ENCODE results near the gene TM9SF2.

Gene TM9SF2

DNA sequence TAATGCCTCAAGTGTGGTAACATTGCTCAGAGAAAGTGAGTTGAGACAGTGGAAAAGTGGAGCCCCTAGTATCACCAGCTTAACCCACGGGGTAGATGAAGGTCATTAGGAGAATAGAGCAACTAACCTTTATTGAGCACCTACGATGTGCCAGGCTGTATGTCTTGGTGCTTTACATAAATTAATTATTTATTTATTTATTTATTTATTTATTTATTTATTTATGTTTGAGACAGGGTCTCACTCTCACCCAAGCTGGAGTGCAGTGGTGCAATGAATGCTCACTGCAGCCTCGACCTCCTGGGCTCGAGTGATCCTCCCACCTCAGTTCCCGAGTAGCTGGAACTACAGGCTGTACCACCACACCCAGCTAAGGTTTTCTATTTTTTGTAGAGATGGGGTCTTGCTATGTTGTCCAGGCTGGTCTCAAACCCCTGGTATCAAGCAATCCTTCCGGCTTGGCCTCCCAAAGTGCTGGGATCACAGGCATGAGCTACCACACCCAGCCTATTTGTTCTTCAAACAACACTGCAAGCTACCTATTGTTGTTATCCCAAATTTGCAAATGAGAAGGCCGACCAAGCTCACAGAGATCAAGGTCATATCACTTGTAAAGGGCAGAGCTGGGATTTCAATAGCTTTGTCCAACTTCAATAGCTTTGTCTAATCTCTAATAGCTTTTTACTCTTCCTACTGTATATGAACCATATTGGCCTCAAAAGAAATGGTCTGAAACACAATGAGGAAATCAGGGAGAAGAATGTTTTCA, 79.4 kb downstream of the TM9SF2 start:
- DNase-seq, result no peak

DNA sequence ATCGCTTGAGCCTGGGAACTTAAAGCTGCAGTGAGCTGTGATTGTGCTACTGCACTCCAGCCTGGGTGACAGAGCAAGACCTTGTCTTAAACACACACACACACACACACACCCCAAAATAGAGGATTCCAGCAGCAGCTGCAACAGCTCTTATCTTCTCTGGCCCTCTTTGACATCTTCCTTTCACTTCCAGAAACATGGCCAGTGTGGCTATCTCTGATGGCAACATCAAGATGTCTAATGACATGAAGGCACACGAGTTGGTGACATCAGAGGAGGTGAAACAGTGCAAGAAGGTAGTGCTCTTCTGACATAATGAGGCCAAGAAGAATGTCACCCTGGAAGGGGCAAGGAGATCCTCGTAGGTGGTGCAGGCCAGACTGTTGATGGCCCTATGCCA, 81.2 kb downstream of the TM9SF2 start:
- no peak for DNase-seq

DNA sequence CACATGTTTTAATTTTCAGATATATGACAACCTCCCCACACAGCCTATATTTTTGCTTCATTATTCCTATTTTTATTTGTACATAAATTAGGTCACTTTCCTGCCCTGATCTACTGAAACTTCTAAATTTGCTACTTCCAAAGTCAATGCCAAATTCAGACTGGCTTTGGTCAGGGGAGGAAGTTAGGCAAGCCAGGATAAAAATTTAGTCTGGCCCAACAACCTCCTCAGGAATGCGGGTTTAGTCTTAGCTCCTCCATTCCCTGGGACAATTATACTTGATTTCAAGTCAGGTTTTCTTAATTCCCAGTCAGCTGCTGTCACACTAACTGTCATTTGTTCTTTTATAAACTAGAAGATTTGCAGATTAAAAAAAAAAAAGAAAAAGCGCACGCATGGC, 84.3 kb downstream of the TM9SF2 start:
- no peak for DNase-seq

DNA sequence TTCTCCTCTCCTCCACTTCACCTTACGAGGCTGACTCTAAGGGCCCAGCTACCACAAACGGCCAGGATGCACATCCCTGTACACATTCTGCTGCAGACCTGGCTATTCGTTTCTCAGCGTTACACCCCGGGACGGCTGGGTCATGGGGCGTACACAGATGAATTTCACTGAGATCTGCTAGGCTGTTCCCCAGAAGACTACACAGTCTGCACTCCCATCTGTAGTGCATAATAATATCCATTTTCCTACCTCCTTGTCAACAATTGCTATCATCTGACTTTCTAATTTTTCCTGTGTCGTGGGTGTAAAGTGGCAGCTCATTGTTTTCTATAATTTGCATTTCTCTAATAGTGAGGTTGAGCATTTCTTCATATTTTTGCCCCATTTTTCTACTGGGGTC, 85.7 kb downstream of the TM9SF2 start:
- no peak for DNase-seq

DNA sequence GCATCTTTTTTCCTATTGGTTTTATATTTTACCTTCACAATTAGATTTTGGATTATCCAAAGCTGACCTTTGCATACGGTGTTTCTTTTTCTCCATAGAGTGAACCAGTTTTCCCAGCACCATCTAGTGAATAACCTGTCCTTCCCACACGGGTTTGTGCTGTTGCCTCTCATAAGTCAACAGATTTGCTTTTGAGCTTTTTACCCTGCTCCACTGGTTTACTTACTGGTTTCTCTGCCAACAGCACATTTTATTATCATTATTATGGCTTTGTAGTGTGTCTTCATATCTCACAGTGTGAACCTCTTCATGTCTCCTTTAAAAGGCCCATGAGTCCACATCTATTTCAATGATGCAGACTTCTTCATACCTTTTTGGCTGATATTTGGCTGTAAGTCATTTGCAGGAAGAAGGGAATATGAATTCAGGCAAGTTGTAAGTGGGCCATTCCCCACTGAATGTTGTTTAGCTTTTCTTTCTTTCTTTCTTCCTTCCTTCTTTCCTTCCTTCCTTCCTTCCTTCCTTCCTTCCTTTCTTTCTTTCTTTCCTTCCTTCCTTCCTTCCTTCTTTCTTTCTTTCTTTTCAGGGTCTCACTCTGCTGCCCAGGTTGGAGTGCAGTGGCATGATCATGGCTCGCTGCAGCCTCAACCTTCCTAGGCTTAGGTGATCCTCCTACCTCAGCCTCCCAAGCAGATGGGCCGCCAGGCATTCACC, 86.8 kb downstream of the TM9SF2 start:
- no peak for DNase-seq

DNA sequence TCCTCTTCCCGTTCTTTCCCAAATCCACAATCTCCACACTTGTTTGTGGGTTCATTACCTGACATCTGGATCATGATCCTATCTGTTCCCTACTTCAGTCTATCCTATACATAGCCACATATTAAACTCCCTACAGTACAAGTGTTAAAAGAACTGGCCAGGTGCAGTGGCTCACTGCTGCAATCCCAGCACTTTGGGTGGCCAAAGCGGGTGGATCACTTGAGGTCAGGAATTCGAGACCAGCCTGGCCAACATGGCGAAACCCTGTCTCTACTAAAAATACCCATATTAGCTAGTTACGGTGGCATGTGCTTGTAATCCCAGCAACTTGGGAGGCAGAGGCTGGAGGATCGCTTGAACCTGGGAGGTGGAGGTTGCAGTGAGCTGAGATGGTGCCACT, 88.3 kb downstream of the TM9SF2 start:
- no peak for DNase-seq

DNA sequence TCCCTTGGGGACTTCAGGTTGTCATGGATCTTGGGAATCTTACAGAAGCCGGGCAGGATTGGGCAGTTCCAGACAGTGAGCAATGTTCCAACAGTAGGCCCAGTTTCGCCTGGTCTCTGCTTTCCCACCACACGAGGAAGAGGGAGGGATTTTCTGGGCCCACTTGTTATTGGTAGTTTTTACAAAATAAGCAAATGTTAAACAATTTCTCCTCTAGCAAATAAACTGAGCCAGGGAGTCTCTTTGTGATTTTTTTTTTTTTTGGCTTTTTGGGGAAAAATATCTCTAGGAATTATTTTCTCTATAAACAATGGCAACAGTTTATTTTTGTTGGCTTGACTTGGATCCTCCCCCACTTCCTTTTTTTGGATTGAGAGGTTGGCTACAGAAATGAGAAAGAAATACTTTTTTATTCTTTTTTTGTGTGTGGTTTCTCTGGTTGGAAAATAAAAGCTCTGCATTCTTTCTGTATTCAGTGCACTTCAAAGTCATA, 89.3 kb downstream of the TM9SF2 start:
- DNase-seq, result no peak

DNA sequence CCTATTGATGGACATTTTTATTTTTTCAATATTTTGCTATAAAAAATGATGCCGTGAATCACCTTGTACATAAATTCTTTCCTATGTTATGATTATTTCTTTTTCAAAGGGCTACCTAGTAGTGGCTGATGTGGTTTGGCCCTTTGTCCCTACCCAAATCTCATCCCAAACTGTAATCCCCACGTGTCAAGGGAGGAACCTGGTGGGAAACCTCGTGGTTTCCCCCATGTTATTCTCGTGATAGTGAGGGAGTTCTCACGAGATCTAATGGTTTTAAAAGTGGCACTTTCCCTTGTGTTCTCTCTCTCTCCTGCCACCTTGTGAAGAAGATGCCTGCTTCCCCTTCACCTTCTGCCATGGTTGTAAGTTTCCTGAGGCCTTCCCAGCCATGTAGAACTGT, 94.9 kb downstream of the TM9SF2 start:
- DNase-seq, result no peak

DNA sequence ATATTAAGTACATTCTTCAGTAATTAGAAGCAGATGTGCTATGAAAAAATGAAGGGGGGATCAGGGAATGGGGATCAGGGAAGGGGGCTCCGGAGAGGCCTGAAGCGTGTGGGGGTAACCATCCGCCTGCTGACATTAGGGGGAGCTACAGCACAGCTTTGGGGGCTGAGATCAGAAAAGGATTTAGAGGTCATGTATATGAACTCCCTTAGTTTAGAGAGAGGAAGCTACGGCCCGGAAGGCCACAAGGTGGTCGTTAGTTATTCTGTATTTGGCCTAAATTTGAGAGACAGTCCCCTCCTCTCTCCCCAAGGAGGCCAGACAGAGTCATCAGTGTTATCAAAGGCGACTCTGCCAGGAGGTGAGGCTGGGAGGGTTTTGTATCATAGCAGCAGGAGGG, 99.0 kb downstream of the TM9SF2 start:
- no peak for DNase-seq

DNA sequence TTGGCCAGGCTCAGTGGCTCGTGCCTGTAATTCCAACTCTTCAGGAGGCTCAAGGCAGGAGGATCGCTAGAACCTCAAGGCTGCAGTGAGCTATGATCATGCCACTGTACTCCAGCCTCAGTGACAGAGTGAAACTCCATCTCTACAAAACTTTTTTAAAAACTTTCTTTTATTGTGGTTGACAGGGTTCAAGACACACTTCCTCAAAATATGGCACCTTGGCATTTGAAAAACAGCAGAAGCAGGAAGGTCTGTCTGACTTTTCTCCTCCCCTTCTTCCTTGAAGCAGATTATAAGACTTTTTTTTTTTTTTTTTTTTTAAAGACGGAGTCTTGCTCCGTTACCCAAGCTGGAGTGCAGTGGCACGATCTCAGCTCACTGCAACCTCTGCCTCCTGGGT, 100.3 kb downstream of the TM9SF2 start:
- DNase-seq, result no peak

DNA sequence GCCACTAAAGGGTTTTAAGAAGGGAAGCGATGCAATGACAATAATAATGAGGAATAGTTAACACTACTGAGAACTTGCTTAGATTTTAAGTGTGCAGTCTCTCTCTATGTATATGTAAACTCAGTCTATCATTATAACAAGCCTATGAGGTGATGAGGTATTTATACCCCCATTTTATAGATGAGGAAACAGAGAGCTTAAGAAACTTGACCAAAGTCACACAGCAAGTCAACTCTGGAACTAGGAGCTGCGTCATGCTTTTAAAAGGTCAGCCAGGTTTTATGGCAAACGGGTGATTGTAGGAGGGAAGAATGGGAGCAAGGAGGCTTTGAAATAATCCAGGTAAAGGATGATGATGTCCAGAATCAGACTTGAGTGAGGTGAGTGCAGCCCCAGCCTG, 103.4 kb downstream of the TM9SF2 start:
- no peak for DNase-seq

DNA sequence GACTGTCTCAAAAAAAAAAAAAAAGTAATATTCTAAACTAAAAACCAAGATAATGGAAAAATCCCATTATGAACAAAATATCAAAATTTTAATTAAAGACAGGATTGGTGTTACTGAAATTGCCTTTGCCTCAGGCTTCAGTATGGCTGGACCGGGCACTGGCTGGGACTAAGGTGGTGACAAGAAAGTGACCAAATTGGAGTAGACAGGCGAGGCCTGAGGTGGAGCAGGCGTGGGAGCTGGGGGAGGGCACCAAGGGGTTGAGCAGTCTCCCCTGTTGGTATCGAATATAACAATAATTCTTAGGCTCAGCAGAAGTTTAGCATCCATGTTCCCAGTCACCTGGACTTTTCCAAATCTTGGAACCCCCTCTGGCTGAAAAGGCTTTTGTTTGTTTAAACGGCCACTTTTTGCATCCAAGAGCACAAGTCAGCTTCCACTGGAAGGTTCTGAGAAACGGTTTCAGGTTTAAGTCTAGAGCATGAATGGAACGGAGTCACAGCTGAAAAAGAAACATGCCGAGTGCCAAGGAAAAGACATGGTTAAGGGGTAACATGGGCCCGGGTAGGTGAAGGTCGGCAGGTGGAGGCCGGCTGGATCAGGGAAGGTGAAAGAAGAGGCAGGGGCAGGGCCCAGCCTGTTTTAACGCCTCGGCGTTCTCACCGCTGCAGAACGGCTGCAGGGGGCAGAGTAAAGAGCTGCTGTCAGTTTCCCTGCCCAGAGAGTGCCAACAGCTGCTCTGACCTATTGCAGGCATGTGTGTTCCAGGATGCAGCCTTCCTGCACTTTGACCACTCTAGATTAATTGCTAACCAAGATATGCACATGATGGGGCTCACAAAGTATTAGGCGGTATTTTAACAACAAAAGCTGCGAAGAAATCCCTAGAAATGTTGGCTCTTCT, 104.4 kb downstream of the TM9SF2 start:
- DNase-seq, result peak; percentile 19

DNA sequence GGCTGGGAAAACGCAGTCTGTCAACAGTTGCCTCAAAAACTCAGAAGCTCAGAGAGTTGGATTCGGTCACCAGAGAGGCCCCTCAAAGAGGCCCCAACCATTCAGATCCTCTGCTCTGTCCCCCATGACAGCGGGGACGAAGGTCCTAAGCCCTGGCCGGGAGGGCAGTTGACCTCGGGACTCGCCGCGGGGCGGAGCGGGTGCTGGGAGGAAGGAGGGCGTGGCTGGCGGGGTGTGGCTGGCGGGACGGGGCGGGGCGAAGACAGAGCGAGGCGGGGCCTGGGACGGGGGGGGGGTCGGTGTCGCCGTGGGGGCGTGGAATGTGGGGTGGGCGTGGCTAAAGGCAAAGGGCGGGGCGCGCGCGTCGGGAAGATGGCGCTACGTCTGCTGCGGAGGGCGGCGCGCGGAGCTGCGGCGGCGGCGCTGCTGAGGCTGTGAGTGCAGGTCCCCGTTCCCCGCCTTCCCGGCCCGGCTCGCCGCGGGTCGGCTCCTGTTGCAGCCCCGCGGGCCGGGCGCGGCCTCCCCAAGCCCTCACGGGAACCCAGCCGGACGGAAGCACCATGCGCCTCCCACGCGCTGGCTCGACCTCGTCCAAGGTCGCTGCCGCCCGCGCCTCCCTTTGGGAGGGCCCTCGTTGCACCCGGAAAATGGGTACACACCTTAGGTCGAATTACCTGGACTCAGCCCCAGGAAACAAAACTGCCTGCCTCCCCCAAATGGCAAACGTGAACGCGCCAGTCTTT, 105.2 kb downstream of the TM9SF2 start, which contains the start of gene CLYBL:
Gene CLYBL, plus strand, starts transcription at position 367 of the 743 bp plus-strand sequence.
- DNase-seq, result peak; percentile 88

DNA sequence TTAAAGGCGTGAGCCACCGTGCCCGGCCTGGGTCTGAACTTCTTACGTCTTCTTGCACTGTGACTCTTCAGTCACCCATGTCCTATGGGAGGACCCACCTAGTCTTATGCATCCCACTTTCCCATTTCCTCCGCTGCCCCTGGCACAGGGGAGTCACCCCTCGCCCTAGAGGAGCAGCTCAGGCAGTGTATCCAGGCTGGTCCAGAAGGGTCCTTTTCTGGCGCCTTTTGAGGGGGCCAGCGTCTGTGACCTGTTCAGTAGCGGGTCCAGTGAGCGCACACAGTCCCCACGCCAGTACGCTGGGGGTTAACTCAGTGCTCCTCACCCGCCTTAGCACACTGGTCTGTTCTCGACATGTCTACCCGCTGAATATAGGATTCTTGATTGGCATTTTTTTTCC, 107.1 kb downstream of the TM9SF2 start:
- no peak for DNase-seq

DNA sequence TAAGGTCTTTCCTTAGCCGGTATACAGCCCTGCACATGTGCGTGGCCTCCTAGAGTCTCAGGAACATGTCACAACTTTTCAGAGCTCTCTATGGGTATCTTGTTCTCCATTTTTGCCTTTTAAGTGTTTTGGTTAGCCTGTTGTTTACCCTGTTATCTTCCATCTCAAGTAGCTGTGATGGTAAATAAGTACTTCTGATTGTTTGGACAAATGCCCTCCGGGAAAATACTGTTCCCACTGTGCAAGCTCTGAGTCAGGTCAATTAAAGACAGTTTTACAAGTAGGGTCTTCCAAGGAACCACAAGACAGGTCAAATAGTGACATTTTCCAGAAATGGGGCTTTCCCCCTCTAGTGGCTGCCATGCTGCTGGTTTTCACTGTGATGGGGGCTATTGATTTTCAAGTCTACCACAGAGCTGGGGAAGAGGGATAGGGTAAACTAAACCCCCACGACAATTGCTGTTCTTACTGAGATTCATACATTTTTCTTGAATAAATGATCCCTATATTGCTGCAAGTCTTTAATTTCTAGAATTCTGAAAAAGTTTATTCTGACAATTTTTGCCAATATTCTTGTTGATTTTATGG, 109.5 kb downstream of the TM9SF2 start:
- DNase-seq, result no peak

Data from activated T-cell treated with anti-CD3 and anti-CD28 coated beads for 4 hours (primary cell).